Activated naive CD8-positive, alpha-beta T cell treated with anti-CD3 and anti-CD28 coated beads, Interleukin-2, amount 10 ng/mL, durations not matched to agents 7 days and 5 days (primary cell): ENCODE data around the gene KCNJ13. TPM values are rescaled to one million over a fixed set of nuclear protein-coding genes. Genes with fewer than 3 reads are reported as not detected.
A peak's percentile ranks its signal among the peaks of the same experiment; 100 is the strongest.

Experiments
- ATAC-seq: fragments of 150-1000 bp; cut with Tn5 transposase; one replicate; pipeline ENCODE4 v1.10.0; 2021; ENCODE audit warnings: low read depth, moderate library complexity
- POLR2A ChIA-PET: fragments of 350-600 bp; sonication (Branson Sonifier 250); formaldehyde crosslinking; loops from one replicate; lab custom pipeline; 2021; ENCODE audit warnings: antibody characterized with exemption; lab: Charles Lee
- DNase-seq: peaks from one replicate; pipeline ENCODE4 v3.0.0; 2021
- H3K27ac Mint-ChIP-seq: one replicate; pipeline ENCODE4 v1.8.0; 2022; ENCODE audit warnings: mild to moderate bottlenecking, mixed read lengths
- H3K27me3 Mint-ChIP-seq: one replicate; pipeline ENCODE4 v1.8.0; 2022; ENCODE audit warnings: mild to moderate bottlenecking, moderate library complexity, mixed read lengths
- H3K36me3 Mint-ChIP-seq: one replicate; pipeline ENCODE4 v1.8.0; 2021; ENCODE audit warnings: mild to moderate bottlenecking, mixed read lengths
- H3K4me1 Mint-ChIP-seq: one replicate; pipeline ENCODE4 v1.8.0; 2021; ENCODE audit warnings: mixed read lengths
- H3K4me3 Mint-ChIP-seq: one replicate; pipeline ENCODE4 v1.8.0; 2022; ENCODE audit warnings: mild to moderate bottlenecking, moderate library complexity, mixed read lengths
- H3K9me3 Mint-ChIP-seq: one replicate; pipeline ENCODE4 v1.8.0; 2021; ENCODE audit warnings: mixed read lengths
- total RNA-seq, 2 experiments: library from RNA; stranded (reverse); gene quantifications; one replicate each; pipeline ENCODE4 v1.2.3, GENCODE V29; 2021

Gene KCNJ13
- total RNA-seq, 2 experiments from 2014 or later: not detected

DNA sequence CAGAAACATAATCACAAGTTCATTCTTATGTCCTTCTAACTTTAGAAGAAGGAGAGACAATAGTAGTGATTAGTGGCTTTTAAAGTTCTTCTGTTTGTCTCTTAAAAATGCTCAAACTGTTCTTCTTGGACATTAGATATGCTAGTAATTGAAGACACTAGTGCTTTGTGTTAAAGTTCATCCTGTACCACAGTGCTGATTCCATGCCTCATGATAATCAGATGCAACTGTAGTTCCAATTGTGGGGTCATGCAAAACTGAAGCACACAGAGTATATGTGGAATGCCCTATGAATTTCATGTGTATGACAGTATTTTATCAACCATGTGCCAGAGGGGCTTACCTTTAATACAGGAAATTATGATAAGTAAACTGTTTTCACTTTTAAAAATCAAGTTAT, 11.4 kb upstream of the KCNJ13 start:
- DNase-seq (no peak), ATAC-seq (no peak)
- H3K9me3 Mint-ChIP-seq: peaks cover 1% of the 10 kb centered on the region
- peaks cover 39% of the 10 kb centered on the region for H3K36me3 Mint-ChIP-seq
- POLR2A ChIA-PET: no interaction called here
- no peak overlapping the region for H3K4me3 Mint-ChIP-seq
- H3K4me1 Mint-ChIP-seq: peaks cover 2% of the 10 kb centered on the region
- no peak overlapping the region for H3K27ac Mint-ChIP-seq
- H3K27me3 Mint-ChIP-seq: no peaks in the 10 kb centered on the region

DNA sequence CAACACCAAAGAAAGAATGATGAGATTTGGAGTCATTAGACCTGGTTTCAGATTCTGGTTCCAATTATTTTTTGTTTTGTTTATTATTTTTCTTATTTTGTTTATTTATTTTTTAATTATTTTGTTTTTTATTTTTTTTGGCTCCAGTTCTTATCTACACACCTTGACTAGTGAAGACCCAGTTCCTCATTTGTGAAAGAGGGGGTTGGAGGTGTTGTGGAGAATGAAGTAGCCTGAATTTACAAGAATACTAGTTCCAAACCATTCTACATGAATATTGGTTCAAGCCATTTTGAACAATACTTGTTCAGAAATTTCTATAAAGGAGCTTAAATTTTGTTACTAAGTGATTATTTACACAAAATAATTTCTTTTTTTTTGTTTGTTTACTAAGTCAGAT, 6.9 kb upstream of the KCNJ13 start:
- peaks cover 8% of the 10 kb centered on the region for H3K4me1 Mint-ChIP-seq
- no peak overlapping the region for H3K27ac Mint-ChIP-seq
- POLR2A ChIA-PET: no interaction called here
- no peak for ATAC-seq
- no peak overlapping the region for H3K4me3 Mint-ChIP-seq
- no peaks in the 10 kb centered on the region for H3K27me3 Mint-ChIP-seq
- H3K9me3 Mint-ChIP-seq: peaks cover 1% of the 10 kb centered on the region
- H3K36me3 Mint-ChIP-seq: peaks cover 25% of the 10 kb centered on the region
- DNase-seq: no peak

DNA sequence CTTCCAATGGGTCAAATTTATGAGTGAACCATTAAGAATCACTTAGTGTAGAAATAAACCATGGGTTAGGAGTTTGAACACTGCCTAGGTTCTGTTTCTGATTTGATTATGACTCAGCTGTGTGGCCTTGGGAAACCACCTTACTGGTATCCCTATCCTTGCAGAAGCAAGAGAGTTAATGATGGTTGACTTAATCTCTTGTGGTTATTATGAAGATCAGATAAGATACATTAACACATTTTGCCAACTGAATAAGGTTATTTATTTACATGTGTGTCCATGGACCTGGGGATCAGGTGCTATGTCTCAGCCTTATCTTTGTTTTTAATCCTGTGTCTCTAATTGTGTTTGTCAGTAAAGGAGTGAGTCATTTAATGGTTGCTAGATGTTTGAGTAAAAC, 5.4 kb upstream of the KCNJ13 start:
- Mint-ChIP-seq H3K27ac (no peak overlapping the region), H3K9me3 (peaks cover 1% of the 10 kb centered on the region), H3K36me3 (peaks cover 16% of the 10 kb centered on the region), H3K4me1 (peaks cover 5% of the 10 kb centered on the region), H3K4me3 (no peak overlapping the region), H3K27me3 (no peaks in the 10 kb centered on the region)
- DNase-seq (no peak), ATAC-seq (peak; percentile 75)
- POLR2A ChIA-PET: no interaction called here

DNA sequence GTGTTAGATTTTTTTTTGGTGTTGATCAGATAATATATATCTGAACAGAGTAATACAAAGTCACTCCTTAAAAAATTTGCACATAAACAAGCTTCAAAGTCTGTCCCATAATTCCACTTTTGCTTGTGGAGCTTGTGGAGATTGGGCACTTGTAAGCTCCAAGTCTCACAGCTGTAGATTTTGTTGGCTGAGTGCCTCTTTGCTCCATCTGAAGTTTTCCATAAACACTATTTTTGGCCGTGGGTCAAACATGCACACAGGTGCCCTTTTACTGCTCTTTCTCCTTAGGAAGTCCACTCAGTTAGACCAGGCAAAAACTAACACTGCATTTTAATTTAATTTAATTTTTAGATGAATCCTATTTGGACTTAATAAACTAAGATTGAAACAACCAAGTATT, 3.6 kb upstream of the KCNJ13 start:
- Mint-ChIP-seq H3K27ac (no peak overlapping the region), H3K27me3 (no peaks in the 10 kb centered on the region), H3K4me3 (no peak overlapping the region), H3K36me3 (peaks cover 15% of the 10 kb centered on the region), H3K9me3 (peaks cover 1% of the 10 kb centered on the region), H3K4me1 (peaks cover 5% of the 10 kb centered on the region)
- DNase-seq (no peak), ATAC-seq (no peak)
- POLR2A ChIA-PET: no interaction called here

DNA sequence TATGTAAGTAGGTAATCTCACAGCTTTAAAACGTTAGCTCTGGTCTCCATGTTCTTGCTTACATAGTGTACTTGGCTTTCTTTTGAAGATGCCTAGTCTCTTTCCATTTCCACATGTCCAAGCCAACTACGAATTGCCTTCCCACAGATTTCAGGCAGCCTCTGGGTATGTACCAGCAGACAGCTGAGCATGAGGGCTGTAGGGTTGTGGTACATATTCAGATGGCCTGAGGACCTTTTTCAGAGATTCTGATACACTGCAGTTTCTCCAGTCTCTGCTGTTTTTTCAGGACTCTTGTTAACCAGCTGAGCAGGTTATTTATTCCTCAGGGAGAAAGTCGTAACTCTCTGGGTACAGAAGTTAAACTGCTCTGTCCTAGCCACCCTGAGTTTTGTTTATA, 3.1 kb upstream of the KCNJ13 start:
- Mint-ChIP-seq H3K4me1 (peaks cover 5% of the 10 kb centered on the region), H3K4me3 (no peak overlapping the region), H3K9me3 (no peaks in the 10 kb centered on the region), H3K27ac (no peak overlapping the region), H3K27me3 (no peaks in the 10 kb centered on the region), H3K36me3 (peaks cover 12% of the 10 kb centered on the region)
- POLR2A ChIA-PET: no interaction called here
- DNase-seq (no peak), ATAC-seq (no peak)

DNA sequence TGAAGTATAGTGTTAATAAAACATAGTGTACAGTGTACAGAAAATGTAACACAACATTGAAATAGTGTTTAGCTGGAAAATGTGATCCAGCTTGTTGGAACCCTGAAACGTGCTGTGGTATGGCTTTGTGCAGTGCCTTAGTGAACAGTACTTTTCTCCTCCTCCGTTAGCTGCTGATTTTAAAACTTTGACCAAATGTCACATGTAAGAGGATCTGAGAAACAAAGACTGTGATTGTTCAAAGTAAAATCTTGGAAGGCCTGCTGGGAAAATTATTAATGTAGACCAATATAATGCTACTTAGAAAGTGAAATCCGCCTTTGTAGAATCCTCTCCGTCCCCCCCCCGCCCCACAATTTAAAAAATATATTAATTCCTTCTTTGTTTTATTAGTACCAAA, 911 bp upstream of the KCNJ13 start:
- Mint-ChIP-seq H3K4me1 (peaks cover 13% of the 10 kb centered on the region), H3K36me3 (peaks cover 12% of the 10 kb centered on the region), H3K9me3 (no peaks in the 10 kb centered on the region), H3K4me3 (no peak overlapping the region), H3K27ac (no peak overlapping the region), H3K27me3 (no peaks in the 10 kb centered on the region)
- DNase-seq (no peak), ATAC-seq (no peak)
- POLR2A ChIA-PET: no interaction called here

DNA sequence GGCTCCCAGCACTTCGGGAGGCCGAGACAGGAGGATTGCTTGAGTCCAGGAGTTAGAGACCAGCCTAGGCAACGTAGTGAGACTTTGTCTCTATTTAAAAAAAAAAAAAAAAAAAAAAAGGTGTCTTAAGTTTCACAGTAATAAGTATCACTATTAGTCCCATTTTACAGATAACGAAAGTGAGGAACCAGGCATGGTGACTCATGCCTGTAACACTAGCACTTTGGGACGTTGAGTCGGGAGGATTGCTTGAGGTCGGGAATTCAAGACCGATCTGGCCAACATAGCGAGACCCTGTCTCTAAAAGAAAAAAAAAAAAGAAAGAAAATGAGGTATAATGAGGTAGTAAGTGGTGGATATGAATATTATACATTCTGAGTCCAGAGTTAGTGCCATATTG, 2.5 kb downstream of the KCNJ13 start:
- H3K36me3 Mint-ChIP-seq: peaks cover 26% of the 10 kb centered on the region
- H3K9me3 Mint-ChIP-seq: no peaks in the 10 kb centered on the region
- peaks cover 15% of the 10 kb centered on the region for H3K4me1 Mint-ChIP-seq
- no peak for ATAC-seq
- DNase-seq: no peak
- no peak overlapping the region for H3K27ac Mint-ChIP-seq
- no peak overlapping the region for H3K4me3 Mint-ChIP-seq
- POLR2A ChIA-PET: no interaction called here
- H3K27me3 Mint-ChIP-seq: no peaks in the 10 kb centered on the region

DNA sequence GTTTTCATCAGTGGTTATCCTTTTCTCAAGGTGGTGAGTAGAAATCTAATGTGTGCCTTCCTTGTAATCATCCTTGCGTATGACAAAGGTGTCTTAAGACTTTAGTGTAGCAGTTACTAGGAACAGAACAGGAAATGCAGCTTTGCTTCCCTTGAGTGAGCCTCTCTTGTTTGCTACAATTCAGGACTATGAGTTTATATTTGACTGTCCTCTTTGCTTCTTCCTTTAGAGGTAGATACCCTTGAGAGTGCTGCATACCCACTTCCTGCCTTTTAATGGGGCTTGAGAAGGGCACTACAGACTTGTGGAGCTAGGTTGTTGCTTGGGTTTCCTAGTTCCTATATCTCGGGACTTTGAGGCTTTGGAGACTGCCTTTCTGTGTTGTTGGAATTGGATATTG, 3.8 kb downstream of the KCNJ13 start:
- H3K36me3 Mint-ChIP-seq: peaks cover 34% of the 10 kb centered on the region
- H3K4me1 Mint-ChIP-seq: peaks cover 15% of the 10 kb centered on the region
- POLR2A ChIA-PET: no interaction called here
- peak overlapping the region; percentile 70 for H3K4me3 Mint-ChIP-seq
- DNase-seq: no peak
- H3K27me3 Mint-ChIP-seq: no peaks in the 10 kb centered on the region
- H3K9me3 Mint-ChIP-seq: no peaks in the 10 kb centered on the region
- H3K27ac Mint-ChIP-seq: peak overlapping the region; percentile 84
- ATAC-seq: peak; percentile 88

DNA sequence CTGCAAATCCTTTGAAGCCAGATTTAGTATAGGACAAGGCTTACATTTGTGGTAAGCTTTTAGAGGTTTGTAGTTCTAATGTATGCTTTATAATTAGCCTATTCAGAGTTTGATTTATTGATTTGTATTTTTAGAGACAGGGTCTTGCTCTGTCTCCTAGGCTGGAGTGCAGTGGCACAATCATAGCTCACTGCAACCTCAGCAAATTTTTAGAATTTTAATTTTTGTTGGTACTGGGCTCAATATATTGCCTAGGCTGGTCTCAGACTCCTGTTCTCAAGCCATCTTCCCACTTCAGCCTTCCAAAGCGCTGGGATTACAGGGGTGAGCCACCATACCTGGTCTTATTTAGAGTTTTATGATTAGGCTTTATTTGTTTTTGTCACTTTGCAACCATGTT, 4.5 kb downstream of the KCNJ13 start:
- Mint-ChIP-seq H3K4me1 (peaks cover 15% of the 10 kb centered on the region), H3K27ac (peak overlapping the region; percentile 84), H3K27me3 (no peaks in the 10 kb centered on the region), H3K9me3 (no peaks in the 10 kb centered on the region), H3K36me3 (peaks cover 34% of the 10 kb centered on the region), H3K4me3 (peak overlapping the region; percentile 70)
- ATAC-seq: no peak
- DNase-seq: no peak
- POLR2A ChIA-PET: no interaction called here

DNA sequence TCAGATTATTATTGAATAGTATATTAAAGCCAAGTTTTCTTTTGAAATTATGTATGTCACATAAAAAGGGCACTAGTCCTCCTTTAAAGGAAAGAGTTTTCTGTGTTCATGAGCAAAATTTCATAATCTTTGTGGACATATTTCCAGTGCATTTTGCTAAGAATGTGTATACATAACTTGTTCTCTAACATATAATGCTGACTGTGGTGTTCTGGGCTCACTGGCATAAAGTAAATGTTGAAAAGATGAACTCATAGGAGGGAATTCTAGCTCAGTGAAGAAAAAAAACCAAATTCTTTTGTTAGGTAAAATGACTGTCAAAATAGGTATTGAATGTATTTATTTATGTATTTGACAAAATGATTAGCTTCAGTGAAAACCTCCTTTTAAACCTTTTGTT, 6.2 kb downstream of the KCNJ13 start:
- ATAC-seq: no peak
- Mint-ChIP-seq H3K9me3 (no peaks in the 10 kb centered on the region), H3K27me3 (no peaks in the 10 kb centered on the region), H3K36me3 (peaks cover 37% of the 10 kb centered on the region), H3K4me1 (peaks cover 22% of the 10 kb centered on the region), H3K4me3 (no peak overlapping the region), H3K27ac (no peak overlapping the region)
- POLR2A ChIA-PET: interaction anchor here (0.7 kb wide), 1 partner anchor 484 kb away, joined by 3 read pairs; no protein-coding TSS in a partner anchor
- DNase-seq: no peak

DNA sequence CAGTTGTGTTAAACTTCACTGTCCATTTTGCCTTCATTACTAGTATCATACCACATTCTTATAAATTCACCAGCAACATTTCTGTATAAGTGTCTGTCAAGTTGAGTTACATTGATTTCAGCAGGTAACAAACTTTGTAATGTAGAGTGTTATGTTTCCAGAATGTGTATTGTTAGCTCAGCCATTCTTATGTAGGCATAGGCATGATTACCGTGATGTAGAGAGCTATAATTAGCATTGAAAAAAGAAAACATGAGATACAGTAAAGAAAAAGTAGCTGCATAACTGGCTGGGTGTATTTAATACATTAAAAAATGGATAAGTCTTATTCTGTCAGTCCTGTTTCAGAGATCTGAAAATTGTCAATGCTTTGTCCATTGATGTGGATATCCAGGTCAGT, 8.5 kb downstream of the KCNJ13 start:
- no peak overlapping the region for H3K27ac Mint-ChIP-seq
- no peaks in the 10 kb centered on the region for H3K27me3 Mint-ChIP-seq
- H3K4me1 Mint-ChIP-seq: peaks cover 21% of the 10 kb centered on the region
- no peaks in the 10 kb centered on the region for H3K9me3 Mint-ChIP-seq
- H3K4me3 Mint-ChIP-seq: no peak overlapping the region
- H3K36me3 Mint-ChIP-seq: peaks cover 34% of the 10 kb centered on the region
- ATAC-seq (no peak), DNase-seq (no peak)
- POLR2A ChIA-PET: no interaction called here

DNA sequence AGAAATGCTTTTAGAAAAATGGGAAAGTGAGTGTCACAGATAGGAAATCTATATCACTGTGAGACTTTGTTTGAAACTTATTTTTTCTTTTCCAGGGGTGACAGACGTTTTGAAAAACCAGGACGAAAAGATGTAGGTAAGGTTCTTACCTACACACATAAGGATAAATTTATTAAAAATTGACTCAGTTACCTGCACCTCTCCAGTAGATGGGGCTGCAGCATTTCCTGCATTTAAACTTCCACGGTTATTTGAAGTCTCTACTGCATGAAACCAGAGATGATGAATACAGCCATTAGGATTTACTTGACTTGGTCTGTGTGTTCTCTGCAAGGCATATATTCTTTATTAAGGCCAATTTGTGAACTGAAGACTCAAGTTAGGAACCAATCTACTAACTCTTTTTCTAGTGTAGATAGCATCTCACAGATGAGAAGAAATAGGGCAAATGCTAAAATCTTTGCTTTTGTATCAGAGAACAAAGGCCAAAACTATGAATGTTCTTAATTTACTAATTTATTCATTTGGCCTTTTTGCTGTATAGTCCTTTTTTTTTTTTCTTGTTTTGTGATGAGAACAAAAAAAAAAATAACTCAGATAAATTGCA, 15.0 kb downstream of the KCNJ13 start:
- H3K27me3 Mint-ChIP-seq: no peaks in the 10 kb centered on the region
- no peak overlapping the region for H3K27ac Mint-ChIP-seq
- POLR2A ChIA-PET: no interaction called here
- DNase-seq (no peak), ATAC-seq (peak; percentile 30)
- H3K4me1 Mint-ChIP-seq: peaks cover 17% of the 10 kb centered on the region
- H3K9me3 Mint-ChIP-seq: no peaks in the 10 kb centered on the region
- H3K36me3 Mint-ChIP-seq: peaks cover 22% of the 10 kb centered on the region
- no peak overlapping the region for H3K4me3 Mint-ChIP-seq

DNA sequence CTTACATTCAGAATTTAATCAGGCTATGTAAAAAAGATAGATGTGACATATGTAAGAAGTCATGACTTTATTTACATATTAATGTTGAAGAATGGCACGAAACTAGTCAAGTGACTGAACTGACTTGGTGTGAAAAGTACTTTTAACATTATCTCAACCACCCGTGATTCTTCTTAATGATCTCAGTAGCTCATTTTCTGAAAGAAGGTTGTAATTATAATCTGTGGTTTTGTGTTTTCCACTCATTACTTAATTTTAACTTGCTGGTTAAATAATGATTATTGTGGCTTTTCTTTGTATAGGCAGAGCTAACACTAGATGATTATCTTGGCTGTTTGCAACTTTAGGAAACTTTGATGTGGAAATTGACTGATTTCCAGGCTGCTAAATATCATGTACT, 18.5 kb downstream of the KCNJ13 start:
- H3K36me3 Mint-ChIP-seq: peaks cover 18% of the 10 kb centered on the region
- no peak for ATAC-seq
- peak overlapping the region; percentile 22 for H3K27ac Mint-ChIP-seq
- no peaks in the 10 kb centered on the region for H3K27me3 Mint-ChIP-seq
- POLR2A ChIA-PET: interaction anchor here (0.8 kb wide), 1 partner anchor 86 kb away, joined by 3 read pairs; no protein-coding TSS in a partner anchor
- peaks cover 14% of the 10 kb centered on the region for H3K4me1 Mint-ChIP-seq
- H3K4me3 Mint-ChIP-seq: no peak overlapping the region
- H3K9me3 Mint-ChIP-seq: no peaks in the 10 kb centered on the region
- no peak for DNase-seq

DNA sequence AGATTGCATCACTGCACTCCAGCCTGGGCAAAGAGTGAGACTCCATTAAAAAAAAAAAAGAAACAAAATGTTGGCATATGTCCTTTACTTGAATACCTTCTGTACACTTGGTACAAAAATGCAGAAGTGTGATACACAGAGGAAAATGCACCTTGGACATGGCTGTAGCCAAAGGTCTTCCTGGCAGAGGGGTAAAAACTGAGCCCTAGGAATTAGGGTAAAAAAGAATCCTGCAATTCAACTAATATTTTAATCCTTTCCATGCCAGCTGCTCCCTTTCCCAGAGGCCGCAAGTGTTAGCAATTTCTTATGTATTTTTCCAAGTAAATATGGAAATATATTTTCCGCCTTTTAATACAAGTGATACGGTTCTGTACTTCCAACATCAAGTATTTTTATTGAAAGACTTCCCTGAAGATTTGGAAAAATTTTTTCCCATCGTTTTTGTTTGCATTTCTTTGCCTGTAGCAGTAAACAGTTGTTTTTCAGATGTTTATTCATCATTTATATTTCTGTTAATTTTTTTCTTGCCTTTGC, 26.2 kb downstream of the KCNJ13 start:
- H3K36me3 Mint-ChIP-seq: peaks cover 14% of the 10 kb centered on the region
- H3K9me3 Mint-ChIP-seq: no peaks in the 10 kb centered on the region
- peaks cover 10% of the 10 kb centered on the region for H3K4me1 Mint-ChIP-seq
- H3K4me3 Mint-ChIP-seq: no peak overlapping the region
- H3K27ac Mint-ChIP-seq: no peak overlapping the region
- H3K27me3 Mint-ChIP-seq: no peaks in the 10 kb centered on the region
- ATAC-seq (no peak), DNase-seq (no peak)
- POLR2A ChIA-PET: no interaction called here
